ENCODE results near the gene SLC5A1.
A peak's percentile ranks its signal among the peaks of the same experiment; 100 is the strongest.

DNA sequence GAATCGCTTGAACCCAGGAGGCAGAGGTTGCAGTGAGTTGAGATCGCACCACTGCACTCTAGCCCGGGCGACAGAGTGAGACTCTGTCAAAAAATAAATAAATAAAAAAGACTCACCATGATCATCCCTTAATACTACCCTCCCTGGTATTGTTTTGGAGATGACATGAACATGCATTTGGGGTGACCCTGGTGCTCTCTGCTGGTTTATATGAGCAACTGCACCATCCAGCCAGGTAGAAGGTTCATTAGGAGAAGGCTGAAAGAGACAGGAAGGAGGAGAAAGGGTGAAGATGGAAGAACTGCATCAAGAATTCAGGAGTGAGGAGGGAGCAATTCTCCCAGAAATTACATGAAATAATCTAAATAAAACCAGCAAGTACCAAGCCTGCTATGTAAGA lies 37.8 kb downstream of the SLC5A1 start:
- TF ChIP-seq CTCF (conservative IDR thresholded peaks at IDR 0.05 in 1 of 2, IDR thresholded peaks at IDR 0.05 in 1 of 2; ENCODE audit: extremely low read depth in 1 of 2, insufficient read depth in 1 of 2, low read depth in 1 of 2, low read length in 2 of 2) (peak; percentile 89 to 93), EZH2 (IDR thresholded peaks at IDR 0.05; ENCODE audit: borderline replicate concordance, low read length) (no peak)

All from mammary epithelial cell (primary cell).